CD14-positive monocyte (primary cell): ENCODE results near the gene MAP3K19. TPM values are rescaled to one million over a fixed set of nuclear protein-coding genes. Genes with fewer than 3 reads are reported as not detected.
A peak's percentile ranks its signal among the peaks of the same experiment; 100 is the strongest.

Experiments
- DNase-seq, 3 donors: peaks; one replicate each; pipeline ENCODE4 v3.0.0-alpha.2; 2011 to 2022
- H2AFZ ChIP-seq: 2 replicates; pipeline ENCODE4 v1.6.0; 2012; ENCODE audit warnings: mild to moderate bottlenecking, low read depth, low read length, inconsistent platforms; ENCODE audit not compliant: insufficient read depth, poor library complexity, severe bottlenecking
- H3K27ac ChIP-seq, 2 donors: 1 replicate in 1 of 2; 2 replicates in 1 of 2; pipeline ENCODE4 v1.5.1; 2012 to 2013; ENCODE audit warnings: low read length in 2 of 2, control low read depth in 1 of 2, inconsistent platforms in 1 of 2, low read depth in 1 of 2, mild to moderate bottlenecking in 1 of 2
- H3K27me3 ChIP-seq, 2 donors: one replicate each; pipeline versions ENCODE4 v1.6.0 to v1.6.1; 2011 to 2013; ENCODE audit warnings: low read length in 2 of 2; ENCODE audit not compliant: control insufficient read depth in 2 of 2, insufficient read depth in 2 of 2
- H3K36me3 ChIP-seq, 2 donors: replicated peaks in 1 of 2; 1 replicate in 1 of 2; 2 replicates in 1 of 2; pipeline versions ENCODE4 v1.5.1 to v1.6.1; 2012 to 2013; ENCODE audit warnings: low read length in 2 of 2, control low read depth in 1 of 2, inconsistent platforms in 1 of 2, mild to moderate bottlenecking in 1 of 2; ENCODE audit not compliant: insufficient read depth in 2 of 2, control insufficient read depth in 1 of 2
- H3K4me1 ChIP-seq, 2 donors: 1 replicate in 1 of 2; 2 replicates in 1 of 2; pipeline versions ENCODE4 v1.5.1 to v1.6.1; 2012 to 2013; ENCODE audit warnings: low read length in 2 of 2, control low read depth in 1 of 2, inconsistent platforms in 1 of 2, mild to moderate bottlenecking in 1 of 2, moderate library complexity in 1 of 2; ENCODE audit not compliant: insufficient read depth in 2 of 2, control insufficient read depth in 1 of 2
- H3K4me2 ChIP-seq: replicated peaks from 2 replicates; pipeline ENCODE3; 2012; ENCODE audit warnings: low read length, moderate library complexity, mild to moderate bottlenecking; ENCODE audit not compliant: poor library complexity, severe bottlenecking; ENCODE audit errors: extremely low read depth
- H3K4me3 ChIP-seq, 3 experiments: fragments of 200-600 bp in 1 of 3; sonication (generic) in 1 of 3; replicated peaks in 1 of 3; 1 replicate in 2 of 3; 2 replicates in 1 of 3; pipeline ENCODE4 v1.5.1; 2011 to 2013; ENCODE audit warnings: low read length in 3 of 3, mild to moderate bottlenecking in 3 of 3, control low read depth in 2 of 3, low read depth in 2 of 3, inconsistent platforms in 1 of 3, moderate library complexity in 1 of 3
- H3K79me2 ChIP-seq: 2 replicates; pipeline ENCODE4 v1.6.0; 2012; ENCODE audit warnings: mild to moderate bottlenecking, control low read depth, inconsistent platforms, low read length, moderate library complexity; ENCODE audit not compliant: insufficient read depth
- H3K9ac ChIP-seq: 2 replicates; pipeline ENCODE4 v1.6.0; 2017; ENCODE audit warnings: low read length, mild to moderate bottlenecking; ENCODE audit not compliant: insufficient read depth, poor library complexity, severe bottlenecking
- H3K9me3 ChIP-seq, 2 donors: replicated peaks in 1 of 2; 1 replicate in 1 of 2; 2 replicates in 1 of 2; pipeline versions ENCODE4 v1.5.1 to v1.6.1; 2012 to 2013; ENCODE audit warnings: low read length in 2 of 2, control low read depth in 1 of 2; ENCODE audit not compliant: control insufficient read depth in 1 of 2, insufficient read depth in 1 of 2
- H4K20me1 ChIP-seq: 2 replicates; pipeline ENCODE4 v1.6.0; 2012; ENCODE audit warnings: mild to moderate bottlenecking, low read length, control low read depth, moderate library complexity; ENCODE audit not compliant: insufficient read depth
- H3K27ac Mint-ChIP-seq, 7 donors: one replicate each; pipeline ENCODE4 v1.8.0; 2020; ENCODE audit warnings: mild to moderate bottlenecking in 7 of 7, mixed read lengths in 7 of 7, moderate library complexity in 6 of 7, inconsistent platforms in 2 of 7
- H3K27me3 Mint-ChIP-seq, 3 donors: one replicate each; pipeline ENCODE4 v1.8.0; 2021 to 2022; ENCODE audit warnings: low read depth in 3 of 3, mild to moderate bottlenecking in 3 of 3, mixed read lengths in 3 of 3, moderate library complexity in 3 of 3, inconsistent platforms in 1 of 3
- H3K36me3 Mint-ChIP-seq, 2 donors: one replicate each; pipeline ENCODE4 v1.8.0; 2020; ENCODE audit warnings: mixed read lengths in 2 of 2, inconsistent platforms in 1 of 2, mild to moderate bottlenecking in 1 of 2
- H3K4me1 Mint-ChIP-seq: one replicate; pipeline ENCODE4 v1.8.0; 2020; ENCODE audit warnings: mild to moderate bottlenecking, mixed read lengths
- H3K4me3 Mint-ChIP-seq, 2 donors: one replicate each; pipeline ENCODE4 v1.8.0; 2020; ENCODE audit warnings: mild to moderate bottlenecking in 2 of 2, mixed read lengths in 2 of 2, moderate library complexity in 1 of 2
- H3K9me3 Mint-ChIP-seq, 7 donors: one replicate each; pipeline ENCODE4 v1.8.0; 2020 to 2022; ENCODE audit warnings: mixed read lengths in 7 of 7, mild to moderate bottlenecking in 6 of 7, moderate library complexity in 6 of 7, inconsistent platforms in 2 of 7
- CTCF ChIP-seq: fragments of 200-600 bp; IDR thresholded peaks from one replicate; pipeline ENCODE4 v1.8.0; 2022; ENCODE audit warnings: antibody characterized with exemption, mild to moderate bottlenecking
- WGBS: methylation state at CpG from one replicate; pipeline ENCODE4 v1.1.5; 2013; ENCODE audit warnings: missing lambda C conversion rate; ENCODE audit not compliant: insufficient coverage; 5-methylcytosine and 5-hydroxymethylcytosine counted together
- intact Hi-C, 2 donors: fragments of 100-400 bp; cut with micrococcal nuclease; formaldehyde crosslinking; loops; one replicate each; pipeline versions ENCODE4 v1.15.0 to v1.15.1; 2023
- polyA plus RNA-seq, 3 donors: library from polyadenylated mRNA; depleted of rRNA in 1 of 3; unstranded in 2 of 3; stranded (reverse) in 1 of 3; fragments of 300-500 nt in 2 of 3; fragments of >200 nt in 1 of 3; fragmentation: Illumina TruSeq in 2 of 3; gene quantifications; 1 replicate in 2 of 3; 2 replicates in 1 of 3; pipeline ENCODE4 v1.2.3, GENCODE V29; 2012 to 2021

Gene MAP3K19
- polyA plus RNA-seq, 3 donors: not detected

GRCh38 chr2:134934641-134935040, 112.6 kb downstream of the MAP3K19 start:
- Histone ChIP-seq H3K9me3 (no peaks in the 10 kb centered on the region), H3K4me2 (peak overlapping the region; percentile 23), H3K36me3 (peaks cover 23 to 55% of the 10 kb centered on the region in 2 donors), H3K4me3 (peak overlapping the region in 1 of 3 experiments; percentile 15), H3K9ac (no peak overlapping the region), H3K4me1 (peaks cover 17% of the 10 kb centered on the region in 2 donors), H2AFZ (no peak overlapping the region), H3K27me3 (no peaks in the 10 kb centered on the region), H3K27ac (peak overlapping the region in 1 of 2 donors; percentile 59), H4K20me1 (peaks cover 94% of the 10 kb centered on the region), H3K79me2 (peaks cover 97% of the 10 kb centered on the region)
- H3K4me3 Mint-ChIP-seq: peak overlapping the region; percentile 1 to 74
- no peaks in the 10 kb centered on the region for H3K27me3 Mint-ChIP-seq
- H3K9me3 Mint-ChIP-seq: no peaks in the 10 kb centered on the region
- DNase-seq: no peak
- intact Hi-C loops: no loop called here
- H3K36me3 Mint-ChIP-seq: peaks cover 25 to 41% of the 10 kb centered on the region in 2 donors
- no CpG with 5 or more reads among the region's 1 CpG for WGBS
- peaks cover 34% of the 10 kb centered on the region for H3K4me1 Mint-ChIP-seq
- peak overlapping the region in 3 of 7 donors; percentile 2 to 83 (median 22) for H3K27ac Mint-ChIP-seq
- TF ChIP-seq CTCF: no peak

- intact Hi-C loops: no loop called here
- Histone ChIP-seq H3K27me3 (no peaks in the 10 kb centered on the region), H3K4me1 (peaks cover 17% of the 10 kb centered on the region in 2 donors), H2AFZ (no peak overlapping the region), H4K20me1 (peaks cover 98% of the 10 kb centered on the region), H3K4me2 (peak overlapping the region; percentile 23), H3K79me2 (peaks cover 98% of the 10 kb centered on the region), H3K9ac (no peak overlapping the region), H3K9me3 (no peaks in the 10 kb centered on the region), H3K27ac (peak overlapping the region in 1 of 2 donors; percentile 59), H3K36me3 (peaks cover 19 to 50% of the 10 kb centered on the region in 2 donors), H3K4me3 (peak overlapping the region in 1 of 3 experiments; percentile 15)
- no peak overlapping the region for H3K4me3 Mint-ChIP-seq
- H3K27me3 Mint-ChIP-seq: no peaks in the 10 kb centered on the region
- peak overlapping the region in 4 of 7 donors; percentile 4 to 83 (median 55) for H3K27ac Mint-ChIP-seq
- no CpG with 5 or more reads among the region's 2 CpGs for WGBS
- TF ChIP-seq CTCF: no peak
- peaks cover 34% of the 10 kb centered on the region for H3K4me1 Mint-ChIP-seq
- DNase-seq: no peak
- H3K36me3 Mint-ChIP-seq: peaks cover 23 to 40% of the 10 kb centered on the region in 2 donors
- no peaks in the 10 kb centered on the region for H3K9me3 Mint-ChIP-seq
Observed at GRCh38 chr2:134934150-134934549, 113.1 kb downstream of the MAP3K19 start.
